Colonic mucosa (tissue), 4 donors: ENCODE measurements around the gene CDKAL1. TPM values are rescaled to one million over a fixed set of nuclear protein-coding genes. Genes with fewer than 3 reads are reported as not detected.

Experiments used
- DNase-seq: peaks from one replicate; pipeline ENCODE4 v3.0.0-alpha.2; 2020
- H3K27ac ChIP-seq: fragments of 200-600 bp; one replicate; pipeline ENCODE4 v1.8.0; 2021
- H3K27me3 ChIP-seq: fragments of 200-600 bp; one replicate; pipeline ENCODE4 v1.8.0; 2021
- H3K36me3 ChIP-seq: fragments of 200-600 bp; one replicate; pipeline ENCODE4 v1.8.0; 2021
- H3K4me1 ChIP-seq: fragments of 200-600 bp; one replicate; pipeline ENCODE4 v1.8.0; 2021; ENCODE audit warnings: mild to moderate bottlenecking
- H3K4me3 ChIP-seq: fragments of 200-600 bp; one replicate; pipeline ENCODE4 v1.8.0; 2021
- H3K9ac ChIP-seq, 2 donors: one replicate each; pipeline ENCODE4 v1.7.0; 2013; ENCODE audit warnings: control low read depth in 2 of 2, low read depth in 2 of 2, low read length in 2 of 2
- H3K9me3 ChIP-seq: fragments of 200-600 bp; one replicate; pipeline ENCODE4 v1.8.0; 2021
- intact Hi-C: fragments of 100-400 bp; cut with DNase I; formaldehyde crosslinking; loops from one replicate; pipeline ENCODE4 v1.14.1; 2022
- total RNA-seq, 2 donors: library from RNA; stranded (reverse); fragmentation: NEBNext Ultra II Directional in 1 of 2; extraction: Animal tissue kit (Norgen Biotek cat#: 25700) in 1 of 2; gene quantifications; one replicate each; pipeline ENCODE4 v1.2.1, GENCODE V29; 2021
- TF ChIP-seq, protein P1 (sequence below): fragments of 200-600 bp; IDR thresholded peaks from one replicate; pipeline ENCODE4 v1.8.0; 2022; ENCODE audit warnings: antibody characterized with exemption, mild to moderate bottlenecking
- donor health status: healthy.
- donor health status: DM: no; HTN: no; CAD: no.
- donor health status: DM: no; HTN: no; CAD: no.

The CDKAL1 gene
- total RNA-seq, 2 donors from 2014 or later = 13.8 to 14.2 TPM

- no peak overlapping the region for H3K27ac ChIP-seq
- intact Hi-C loops = loop anchor here (10.0 kb wide), 1 partner anchor 705 kb away; no protein-coding TSS in a partner anchor
- TF ChIP-seq, protein P1, sequence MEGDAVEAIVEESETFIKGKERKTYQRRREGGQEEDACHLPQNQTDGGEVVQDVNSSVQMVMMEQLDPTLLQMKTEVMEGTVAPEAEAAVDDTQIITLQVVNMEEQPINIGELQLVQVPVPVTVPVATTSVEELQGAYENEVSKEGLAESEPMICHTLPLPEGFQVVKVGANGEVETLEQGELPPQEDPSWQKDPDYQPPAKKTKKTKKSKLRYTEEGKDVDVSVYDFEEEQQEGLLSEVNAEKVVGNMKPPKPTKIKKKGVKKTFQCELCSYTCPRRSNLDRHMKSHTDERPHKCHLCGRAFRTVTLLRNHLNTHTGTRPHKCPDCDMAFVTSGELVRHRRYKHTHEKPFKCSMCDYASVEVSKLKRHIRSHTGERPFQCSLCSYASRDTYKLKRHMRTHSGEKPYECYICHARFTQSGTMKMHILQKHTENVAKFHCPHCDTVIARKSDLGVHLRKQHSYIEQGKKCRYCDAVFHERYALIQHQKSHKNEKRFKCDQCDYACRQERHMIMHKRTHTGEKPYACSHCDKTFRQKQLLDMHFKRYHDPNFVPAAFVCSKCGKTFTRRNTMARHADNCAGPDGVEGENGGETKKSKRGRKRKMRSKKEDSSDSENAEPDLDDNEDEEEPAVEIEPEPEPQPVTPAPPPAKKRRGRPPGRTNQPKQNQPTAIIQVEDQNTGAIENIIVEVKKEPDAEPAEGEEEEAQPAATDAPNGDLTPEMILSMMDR = no peak
Measured at GRCh38 chr6:20879526-20879925, 345.3 kb downstream of the CDKAL1 start.

GRCh38 chr6:20881365-20881764, 347.1 kb downstream of the CDKAL1 start:
- no peaks in the 10 kb centered on the region for H3K4me1 ChIP-seq
- no peaks in the 10 kb centered on the region for H3K36me3 ChIP-seq
- DNase-seq = no peak
- H3K4me3 ChIP-seq = no peak overlapping the region
- intact Hi-C loops = no loop called here
- H3K27me3 ChIP-seq = no peaks in the 10 kb centered on the region
- H3K9me3 ChIP-seq = no peaks in the 10 kb centered on the region
- H3K27ac ChIP-seq = no peak overlapping the region
- H3K9ac ChIP-seq = no peak overlapping the region
- TF ChIP-seq, protein P1 = no peak

More at GRCh38 chr6:20879526-20879925, 345.3 kb downstream of the CDKAL1 start:
- Histone ChIP-seq H3K4me1 (no peaks in the 10 kb centered on the region), H3K36me3 (no peaks in the 10 kb centered on the region), H3K4me3 (no peak overlapping the region), H3K9ac (no peak overlapping the region), H3K27me3 (no peaks in the 10 kb centered on the region), H3K9me3 (no peaks in the 10 kb centered on the region)
- no peak for DNase-seq

GRCh38 chr6:20882014-20882413, 347.8 kb downstream of the CDKAL1 start:
- H3K9me3 ChIP-seq = no peaks in the 10 kb centered on the region
- H3K9ac ChIP-seq = no peak overlapping the region
- H3K27ac ChIP-seq = no peak overlapping the region
- H3K4me3 ChIP-seq = no peak overlapping the region
- TF ChIP-seq, protein P1 = no peak
- DNase-seq = no peak
- H3K36me3 ChIP-seq = no peaks in the 10 kb centered on the region
- intact Hi-C loops = no loop called here
- H3K27me3 ChIP-seq = no peaks in the 10 kb centered on the region
- no peaks in the 10 kb centered on the region for H3K4me1 ChIP-seq

DNA sequence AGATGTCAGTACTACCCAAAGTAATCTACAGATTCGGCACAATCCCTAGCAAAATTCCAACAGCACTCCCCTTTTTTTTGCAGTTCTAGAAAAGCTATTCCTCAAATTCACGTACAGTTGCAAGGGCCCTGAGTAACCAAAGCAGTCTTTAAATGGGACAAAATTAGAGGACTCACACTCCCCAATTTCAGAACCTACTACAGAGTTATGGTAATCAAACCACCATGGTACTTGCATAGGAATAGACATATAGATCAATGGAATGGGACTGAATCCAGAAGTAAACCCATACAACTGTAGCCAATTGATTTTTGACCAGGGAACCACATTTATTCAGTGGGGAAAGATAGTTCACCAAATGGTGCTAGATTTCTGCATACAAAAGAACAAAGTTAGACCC, 350.8 kb downstream of the CDKAL1 start:
- H3K4me1 ChIP-seq = no peaks in the 10 kb centered on the region
- TF ChIP-seq, protein P1 = no peak
- no peak overlapping the region for H3K27ac ChIP-seq
- no peaks in the 10 kb centered on the region for H3K9me3 ChIP-seq
- no peak for DNase-seq
- H3K36me3 ChIP-seq = no peaks in the 10 kb centered on the region
- no peak overlapping the region for H3K9ac ChIP-seq
- H3K4me3 ChIP-seq = no peak overlapping the region
- intact Hi-C loops = no loop called here
- H3K27me3 ChIP-seq = no peaks in the 10 kb centered on the region

DNA sequence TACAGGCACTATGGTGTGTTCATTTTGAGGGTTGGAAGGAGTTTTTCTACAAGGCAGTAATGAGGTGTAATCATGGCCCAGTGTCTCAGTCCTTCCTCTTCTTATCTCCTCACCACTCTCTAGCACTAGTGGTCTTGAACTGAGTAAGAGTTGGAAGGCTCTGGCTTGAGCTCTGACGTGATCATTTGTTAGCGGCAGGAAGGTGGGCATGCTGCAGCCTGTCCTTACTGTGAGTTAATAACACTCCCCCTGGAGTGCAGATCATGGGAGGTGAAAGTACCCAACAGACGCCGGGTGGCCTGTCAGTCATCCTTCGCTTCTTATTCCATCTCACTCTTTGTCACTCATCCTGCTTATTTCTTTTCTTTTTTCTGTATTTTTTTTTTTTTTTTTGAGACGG, 356.9 kb downstream of the CDKAL1 start:
- intact Hi-C loops = no loop called here
- H3K27ac ChIP-seq = no peak overlapping the region
- H3K36me3 ChIP-seq = no peaks in the 10 kb centered on the region
- H3K4me3 ChIP-seq = no peak overlapping the region
- TF ChIP-seq, protein P1 = no peak
- H3K27me3 ChIP-seq = no peaks in the 10 kb centered on the region
- no peaks in the 10 kb centered on the region for H3K9me3 ChIP-seq
- DNase-seq = no peak
- H3K9ac ChIP-seq = no peak overlapping the region
- no peaks in the 10 kb centered on the region for H3K4me1 ChIP-seq
